ENCODE measurements around the gene AP1G1. TPM values are rescaled to one million over a fixed set of nuclear protein-coding genes. Genes with fewer than 3 reads are reported as not detected.
A peak's percentile ranks its signal among the peaks of the same experiment; 100 is the strongest.

The AP1G1 gene
- polyA plus RNA-seq, 3 donors: 6.7 to 43.8 (median 10.7) TPM

DNA sequence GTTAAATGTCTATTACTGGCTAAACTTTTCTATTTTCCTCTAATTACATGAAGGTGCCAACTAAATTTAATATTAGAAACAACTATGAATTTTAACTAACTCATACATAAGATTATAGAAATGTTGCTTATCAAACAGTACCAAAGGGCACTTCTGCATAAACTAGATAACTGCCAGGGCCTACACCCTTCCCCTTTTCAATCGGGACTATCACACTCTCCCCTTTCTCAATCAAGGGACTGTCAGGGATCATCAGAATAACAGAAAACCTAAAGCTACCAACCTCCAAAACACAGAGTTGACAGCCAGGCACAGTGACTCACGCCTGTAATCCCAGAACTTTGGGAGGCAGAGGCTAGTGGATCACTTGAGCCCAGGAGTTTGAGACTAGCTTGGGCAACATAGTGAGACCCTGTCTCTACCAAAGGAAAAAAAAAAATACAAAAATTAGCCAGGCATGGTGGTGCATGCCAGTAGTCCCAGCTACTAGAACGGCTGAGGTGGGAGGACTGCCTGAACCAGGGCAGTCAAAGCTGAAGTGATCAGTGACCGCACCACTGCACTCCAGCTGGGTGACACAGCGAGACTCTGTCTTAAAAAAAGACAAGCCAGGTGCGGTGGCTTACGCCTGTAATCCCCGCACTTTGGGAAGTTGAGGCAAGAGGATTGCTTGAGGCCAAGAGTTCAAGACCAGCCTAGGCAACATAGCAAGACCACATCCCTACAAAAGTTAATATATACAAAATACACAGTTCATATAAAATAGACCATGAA lies 80.9 kb downstream of the AP1G1 start:
- Histone ChIP-seq H3K4me1 (ENCODE audit: control insufficient read depth in 1 of 2, insufficient read depth in 2 of 2, low read length in 2 of 2) (peaks cover 41 to 42% of the 10 kb centered on the region in 2 donors), H3K9ac (ENCODE audit: insufficient read depth, low read length, poor library complexity, severe bottlenecking) (no peak overlapping the region), H3K4me3 (replicated peaks in 1 of 3; ENCODE audit: low read depth in 2 of 3, low read length in 3 of 3) (no peak overlapping the region), H3K79me2 (ENCODE audit: insufficient read depth, low read length) (no peaks in the 10 kb centered on the region), H2AFZ (ENCODE audit: insufficient read depth, low read depth, low read length, poor library complexity, severe bottlenecking) (no peak overlapping the region), H3K4me2 (replicated peaks; ENCODE audit: extremely low read depth, low read length, poor library complexity, severe bottlenecking) (no peak overlapping the region), H3K36me3 (replicated peaks in 1 of 2; ENCODE audit: control insufficient read depth in 1 of 2, insufficient read depth in 2 of 2, low read length in 2 of 2) (peaks cover 21 to 34% of the 10 kb centered on the region in 2 donors), H4K20me1 (ENCODE audit: insufficient read depth, low read length) (no peaks in the 10 kb centered on the region), H3K9me3 (replicated peaks in 1 of 2; ENCODE audit: control insufficient read depth in 1 of 2, insufficient read depth in 1 of 2, low read length in 2 of 2) (no peaks in the 10 kb centered on the region), H3K27me3 (ENCODE audit: control insufficient read depth in 2 of 2, insufficient read depth in 2 of 2, low read length in 2 of 2) (peaks cover 7 to 10% of the 10 kb centered on the region in 2 donors), H3K27ac (ENCODE audit: low read depth in 1 of 2, low read length in 2 of 2) (peak overlapping the region; percentile 23 to 51)
- Mint-ChIP-seq H3K4me1 (peaks cover 43% of the 10 kb centered on the region), H3K27ac (peak overlapping the region in 6 of 7 donors; percentile 57 to 80 (median 70)), H3K27me3 (ENCODE audit: low read depth in 3 of 3) (peaks cover 7 to 14% (median 12%) of the 10 kb centered on the region in 3 donors), H3K36me3 (peaks cover 37 to 38% of the 10 kb centered on the region in 2 donors), H3K9me3 (peaks cover 0 to 2% (median 0%) of the 10 kb centered on the region in 7 donors), H3K4me3 (no peak overlapping the region)
- intact Hi-C loops (cut with micrococcal nuclease): loop anchor here in 1 of 2 donors (5.0 to 10.0 kb wide), 2 partner anchors 77 to 120 kb away; partner anchors contain the start of genes AP1G1 and ATXN1L
- TF ChIP-seq, protein P1, sequence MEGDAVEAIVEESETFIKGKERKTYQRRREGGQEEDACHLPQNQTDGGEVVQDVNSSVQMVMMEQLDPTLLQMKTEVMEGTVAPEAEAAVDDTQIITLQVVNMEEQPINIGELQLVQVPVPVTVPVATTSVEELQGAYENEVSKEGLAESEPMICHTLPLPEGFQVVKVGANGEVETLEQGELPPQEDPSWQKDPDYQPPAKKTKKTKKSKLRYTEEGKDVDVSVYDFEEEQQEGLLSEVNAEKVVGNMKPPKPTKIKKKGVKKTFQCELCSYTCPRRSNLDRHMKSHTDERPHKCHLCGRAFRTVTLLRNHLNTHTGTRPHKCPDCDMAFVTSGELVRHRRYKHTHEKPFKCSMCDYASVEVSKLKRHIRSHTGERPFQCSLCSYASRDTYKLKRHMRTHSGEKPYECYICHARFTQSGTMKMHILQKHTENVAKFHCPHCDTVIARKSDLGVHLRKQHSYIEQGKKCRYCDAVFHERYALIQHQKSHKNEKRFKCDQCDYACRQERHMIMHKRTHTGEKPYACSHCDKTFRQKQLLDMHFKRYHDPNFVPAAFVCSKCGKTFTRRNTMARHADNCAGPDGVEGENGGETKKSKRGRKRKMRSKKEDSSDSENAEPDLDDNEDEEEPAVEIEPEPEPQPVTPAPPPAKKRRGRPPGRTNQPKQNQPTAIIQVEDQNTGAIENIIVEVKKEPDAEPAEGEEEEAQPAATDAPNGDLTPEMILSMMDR (IDR thresholded peaks at IDR 0.05): no peak
- peak; percentile 5 to 38 (median 31) for DNase-seq
- 74% methylated on average over 6 of the region's 8 CpGs for WGBS (ENCODE audit: insufficient coverage)

- H3K4me1 Mint-ChIP-seq: peaks cover 47% of the 10 kb centered on the region
- Histone ChIP-seq H3K27ac (ENCODE audit: low read depth in 1 of 2, low read length in 2 of 2) (peak overlapping the region; percentile 52 to 75), H3K4me2 (replicated peaks; ENCODE audit: extremely low read depth, low read length, poor library complexity, severe bottlenecking) (peak overlapping the region; percentile 58), H3K4me1 (ENCODE audit: control insufficient read depth in 1 of 2, insufficient read depth in 2 of 2, low read length in 2 of 2) (peaks cover 44 to 48% of the 10 kb centered on the region in 2 donors), H3K27me3 (ENCODE audit: control insufficient read depth in 2 of 2, insufficient read depth in 2 of 2, low read length in 2 of 2) (peaks cover 9 to 19% of the 10 kb centered on the region in 2 donors), H3K79me2 (ENCODE audit: insufficient read depth, low read length) (no peaks in the 10 kb centered on the region), H4K20me1 (ENCODE audit: insufficient read depth, low read length) (no peaks in the 10 kb centered on the region), H3K9me3 (replicated peaks in 1 of 2; ENCODE audit: control insufficient read depth in 1 of 2, insufficient read depth in 1 of 2, low read length in 2 of 2) (no peaks in the 10 kb centered on the region), H3K9ac (ENCODE audit: insufficient read depth, low read length, poor library complexity, severe bottlenecking) (no peak overlapping the region), H3K4me3 (replicated peaks in 1 of 3; ENCODE audit: low read depth in 2 of 3, low read length in 3 of 3) (peak overlapping the region in 1 of 3 experiments; percentile 53), H2AFZ (ENCODE audit: insufficient read depth, low read depth, low read length, poor library complexity, severe bottlenecking) (no peak overlapping the region), H3K36me3 (replicated peaks in 1 of 2; ENCODE audit: control insufficient read depth in 1 of 2, insufficient read depth in 2 of 2, low read length in 2 of 2) (peaks cover 10 to 24% of the 10 kb centered on the region in 2 donors)
- peaks cover 27 to 28% of the 10 kb centered on the region in 2 donors for H3K36me3 Mint-ChIP-seq
- TF ChIP-seq, protein P1 (IDR thresholded peaks at IDR 0.05): no peak
- H3K27ac Mint-ChIP-seq: peak overlapping the region; percentile 22 to 91 (median 79)
- WGBS (ENCODE audit: insufficient coverage): 33% methylated on average over 1 of the region's 4 CpGs
- H3K27me3 Mint-ChIP-seq (ENCODE audit: low read depth in 3 of 3): peaks cover 18 to 24% (median 20%) of the 10 kb centered on the region in 3 donors
- H3K4me3 Mint-ChIP-seq: peak overlapping the region in 1 of 2 donors; percentile 68
- intact Hi-C loops (cut with micrococcal nuclease): loop anchor here in 1 of 2 donors (5.0 to 10.0 kb wide), 2 partner anchors 78 to 121 kb away; partner anchors contain the start of genes AP1G1 and ATXN1L
- H3K9me3 Mint-ChIP-seq: peaks cover 0 to 2% (median 0%) of the 10 kb centered on the region in 7 donors
- peak; percentile 26 to 61 (median 60) for DNase-seq
Observed at GRCh38 chr16:71726476-71727315, 81.9 kb downstream of the AP1G1 start.
